Coronary artery (tissue), 2 donors: ENCODE data around the gene CSTPP1.

Source experiments
- DNase-seq: peaks from one replicate; pipeline ENCODE4 v3.0.0-alpha.2; 2017; ENCODE audit warnings: low spot score
- H3K27ac ChIP-seq, 2 donors: fragments of 200-600 bp; sonication (generic); one replicate each; pipeline ENCODE4 v1.5.1; 2016 to 2019
- H3K4me3 ChIP-seq: fragments of 200-600 bp; sonication (generic); 2 replicates; pipeline ENCODE4 v1.5.1; 2016; ENCODE audit warnings: mild to moderate bottlenecking, moderate library complexity
- TF ChIP-seq, protein P1 (sequence below): fragments of 200-600 bp; sonication (generic); IDR thresholded peaks from one replicate; pipeline ENCODE4 v1.5.1; 2019; ENCODE audit warnings: antibody characterized with exemption

The CSTPP1 gene

GRCh38 chr11:47175746-47176327 lies 239.3 kb downstream of the CSTPP1 start:
- Histone ChIP-seq H3K4me3 (peak overlapping the region; percentile 90), H3K27ac (peak overlapping the region; percentile 98 to 99)
- TF ChIP-seq, protein P1, sequence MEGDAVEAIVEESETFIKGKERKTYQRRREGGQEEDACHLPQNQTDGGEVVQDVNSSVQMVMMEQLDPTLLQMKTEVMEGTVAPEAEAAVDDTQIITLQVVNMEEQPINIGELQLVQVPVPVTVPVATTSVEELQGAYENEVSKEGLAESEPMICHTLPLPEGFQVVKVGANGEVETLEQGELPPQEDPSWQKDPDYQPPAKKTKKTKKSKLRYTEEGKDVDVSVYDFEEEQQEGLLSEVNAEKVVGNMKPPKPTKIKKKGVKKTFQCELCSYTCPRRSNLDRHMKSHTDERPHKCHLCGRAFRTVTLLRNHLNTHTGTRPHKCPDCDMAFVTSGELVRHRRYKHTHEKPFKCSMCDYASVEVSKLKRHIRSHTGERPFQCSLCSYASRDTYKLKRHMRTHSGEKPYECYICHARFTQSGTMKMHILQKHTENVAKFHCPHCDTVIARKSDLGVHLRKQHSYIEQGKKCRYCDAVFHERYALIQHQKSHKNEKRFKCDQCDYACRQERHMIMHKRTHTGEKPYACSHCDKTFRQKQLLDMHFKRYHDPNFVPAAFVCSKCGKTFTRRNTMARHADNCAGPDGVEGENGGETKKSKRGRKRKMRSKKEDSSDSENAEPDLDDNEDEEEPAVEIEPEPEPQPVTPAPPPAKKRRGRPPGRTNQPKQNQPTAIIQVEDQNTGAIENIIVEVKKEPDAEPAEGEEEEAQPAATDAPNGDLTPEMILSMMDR = no peak
- DNase-seq = no peak

DNA sequence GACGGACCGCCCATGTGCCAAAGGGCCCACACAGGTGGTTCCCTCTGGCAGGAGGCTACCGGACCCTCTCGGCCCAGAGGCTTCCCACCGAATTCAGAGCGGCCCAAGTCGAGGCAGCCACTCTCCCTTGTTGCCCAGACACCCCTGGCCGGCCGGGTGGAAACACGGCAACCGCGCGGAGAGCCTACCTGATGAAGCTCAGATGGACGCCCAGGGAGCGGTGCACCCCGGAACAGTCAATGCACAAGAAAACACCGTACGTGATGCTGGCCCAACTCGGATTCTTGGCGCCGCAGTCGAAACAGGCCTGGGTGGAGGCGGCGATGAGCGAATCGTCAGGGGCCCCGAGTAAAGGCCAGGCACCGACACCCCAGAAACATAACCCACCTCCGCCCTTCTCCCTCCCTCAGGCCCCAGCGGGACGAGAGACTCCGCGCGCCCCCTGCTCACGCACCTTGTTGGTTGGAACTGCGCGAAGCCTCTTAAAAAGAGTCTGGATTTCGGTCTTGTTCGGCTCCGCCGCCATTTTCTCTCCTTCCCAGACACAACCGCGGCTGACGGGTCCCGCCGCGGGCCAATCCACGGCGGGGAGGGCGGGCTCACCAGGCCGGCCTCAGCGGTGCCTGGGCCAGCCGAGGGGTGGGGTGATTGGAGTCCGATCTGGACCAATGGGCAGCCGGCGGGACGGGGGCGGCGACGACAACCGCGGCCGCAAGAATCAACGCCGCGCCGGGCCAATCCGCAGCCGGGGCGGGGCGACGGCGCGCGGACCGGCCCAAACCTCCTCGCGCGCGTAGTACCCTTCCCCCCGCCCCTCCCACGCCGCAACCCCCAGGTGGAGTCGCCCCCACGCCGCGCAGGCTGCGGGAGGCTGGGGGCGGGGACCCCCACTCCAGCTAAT lies 240.0 kb downstream of the CSTPP1 start, which contains the start of gene ARFGAP2:
Gene ARFGAP2 (minus strand): TSS at position 552 of the 901 bp plus-strand sequence. CDS start 26 bp downstream, at position 526.
- H3K27ac ChIP-seq = peak within 1 kb of the TSS; percentile 98 to 99
- TF ChIP-seq, protein P1 = no peak
- DNase-seq = peak; percentile 98
- H3K4me3 ChIP-seq = peak within 1 kb of the TSS; percentile 90

GRCh38 chr11:47177229-47177845 lies 240.8 kb downstream of the CSTPP1 start:
- peak; percentile 85 for DNase-seq
- TF ChIP-seq, protein P1 = peak; percentile 63
- peak overlapping the region; percentile 98 to 99 for H3K27ac ChIP-seq
- H3K4me3 ChIP-seq = peak overlapping the region; percentile 90

DNA sequence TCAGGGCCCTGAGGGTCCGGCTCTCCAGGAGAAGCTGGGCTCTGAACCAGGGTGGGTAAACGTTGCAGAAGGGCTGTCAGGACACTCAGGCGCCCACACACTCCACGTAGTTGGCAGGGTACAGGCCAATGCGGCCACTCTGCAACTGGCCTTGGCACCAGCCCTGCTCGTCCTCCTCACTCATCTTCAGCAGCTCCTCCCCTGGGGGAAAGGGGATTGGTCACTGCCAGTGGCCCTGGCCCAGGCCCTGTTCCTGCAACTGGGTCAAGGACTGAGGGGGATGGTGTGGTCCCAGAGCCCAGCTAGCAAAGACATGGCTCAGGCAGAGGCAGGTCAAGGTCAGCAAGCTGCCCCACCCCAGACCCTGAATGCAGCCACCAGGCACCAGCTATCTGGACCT lies 241.3 kb downstream of the CSTPP1 start:
- TF ChIP-seq, protein P1 = no peak
- H3K4me3 ChIP-seq = peak overlapping the region; percentile 90
- H3K27ac ChIP-seq = peak overlapping the region; percentile 98 to 99
- DNase-seq = no peak

- no peak overlapping the region for H3K4me3 ChIP-seq
- peak overlapping the region; percentile 98 to 99 for H3K27ac ChIP-seq
- no peak for DNase-seq
- TF ChIP-seq, protein P1 = no peak
Observed at GRCh38 chr11:47178316-47178715, 241.8 kb downstream of the CSTPP1 start.

- TF ChIP-seq, protein P1 = no peak
- Histone ChIP-seq H3K4me3 (no peak overlapping the region), H3K27ac (peak overlapping the region in 1 of 2 donors; percentile 99)
- no peak for DNase-seq
Observed at GRCh38 chr11:47178737-47179654, 242.4 kb downstream of the CSTPP1 start.
